A673 (cell line): Measurements from ENCODE around the gene TBC1D9. TPM values are rescaled to one million over a fixed set of nuclear protein-coding genes. Genes with fewer than 3 reads are reported as not detected.
A peak's percentile ranks its signal among the peaks of the same experiment; 100 is the strongest.

ENCODE experiments used
- BruUV-seq: library from RNA; stranded (reverse); fragments of 400-500 nt; replicated peaks from 2 replicates; lab custom pipeline; 2021; lab: Mats Ljungman, UMichigan
- CTCF ChIA-PET: fragments of 300-600 bp; sonication (Branson Sonifier 250); formaldehyde crosslinking; loops from one replicate; lab custom pipeline; 2022; ENCODE audit warnings: antibody characterized with exemption; lab: Charles Lee
- POLR2A ChIA-PET: fragments of 300-600 bp; sonication (Branson Sonifier 250); formaldehyde crosslinking; loops from one replicate; lab custom pipeline; 2022; ENCODE audit warnings: antibody characterized with exemption; ENCODE audit not compliant: low non-redundant PET; lab: Charles Lee
- DNase-seq: peaks from one replicate; pipeline ENCODE4 v3.0.0-alpha.2; 2015; ENCODE audit warnings: low spot score
- H3K27ac ChIP-seq: fragments of 200-600 bp; sonication (generic); 2 replicates; pipeline ENCODE4 v1.5.1; 2016; ENCODE audit warnings: mixed run types, low read depth, mild to moderate bottlenecking, mixed read lengths, antibody characterized with exemption, low read length; ENCODE audit not compliant: poor library complexity, severe bottlenecking
- H3K27me3 ChIP-seq: fragments of 200-600 bp; sonication (generic); replicated peaks from 2 replicates; pipeline ENCODE4 v1.6.1; 2017; ENCODE audit warnings: mixed run types, low read depth, mild to moderate bottlenecking, mixed read lengths, antibody characterized with exemption, low read length; ENCODE audit not compliant: insufficient read depth, poor library complexity
- H3K36me3 ChIP-seq: fragments of 200-600 bp; sonication (generic); 2 replicates; pipeline ENCODE4 v1.6.1; 2016; ENCODE audit warnings: mixed run types, mild to moderate bottlenecking, mixed read lengths, antibody characterized with exemption, low read length; ENCODE audit not compliant: insufficient read depth, poor library complexity, severe bottlenecking
- H3K4me1 ChIP-seq: fragments of 200-600 bp; sonication (generic); 2 replicates; pipeline ENCODE4 v1.6.1; 2017; ENCODE audit warnings: mixed run types, mild to moderate bottlenecking, mixed read lengths, antibody characterized with exemption, low read length; ENCODE audit not compliant: insufficient read depth, poor library complexity, severe bottlenecking
- H3K4me3 ChIP-seq: fragments of 200-600 bp; sonication (generic); 2 replicates; pipeline ENCODE4 v1.5.1; 2016; ENCODE audit warnings: low read depth, mixed run types, mild to moderate bottlenecking, mixed read lengths, low read length; ENCODE audit not compliant: poor library complexity, severe bottlenecking
- H3K9me3 ChIP-seq: fragments of 200-600 bp; sonication (generic); 2 replicates; pipeline ENCODE4 v1.6.1; 2016; ENCODE audit warnings: mixed run types, low read depth, mild to moderate bottlenecking, mixed read lengths, antibody characterized with exemption, low read length; ENCODE audit not compliant: poor library complexity, severe bottlenecking
- CTCF ChIP-seq: fragments of 300-800, 200-600 bp; sonication (generic); conservative IDR thresholded peaks from 2 replicates; pipeline ENCODE4 v1.5.1; 2017; ENCODE audit warnings: low read depth, mild to moderate bottlenecking, antibody characterized with exemption, low read length, moderate library complexity, mixed read lengths
- EZH2 ChIP-seq: fragments of 200-600 bp; sonication (generic); IDR thresholded peaks from 2 replicates; pipeline ENCODE4 v1.6.1; 2017; ENCODE audit warnings: borderline replicate concordance, low read depth, mild to moderate bottlenecking, mixed read lengths, antibody characterized with exemption, low read length; ENCODE audit not compliant: poor library complexity, severe bottlenecking
- intact Hi-C: fragments of 100-400 bp; cut with micrococcal nuclease; formaldehyde crosslinking; loops from one replicate; pipeline ENCODE4 v1.10.0; 2022; ENCODE audit not compliant: unreplicated experiment
- total RNA-seq: library from RNA; stranded (reverse); gene quantifications from 2 replicates; pipeline ENCODE4 v1.2.3, GENCODE V29; 2021

The TBC1D9 gene
- total RNA-seq, 1 experiment from 2014 or later: 22.4 TPM

DNA sequence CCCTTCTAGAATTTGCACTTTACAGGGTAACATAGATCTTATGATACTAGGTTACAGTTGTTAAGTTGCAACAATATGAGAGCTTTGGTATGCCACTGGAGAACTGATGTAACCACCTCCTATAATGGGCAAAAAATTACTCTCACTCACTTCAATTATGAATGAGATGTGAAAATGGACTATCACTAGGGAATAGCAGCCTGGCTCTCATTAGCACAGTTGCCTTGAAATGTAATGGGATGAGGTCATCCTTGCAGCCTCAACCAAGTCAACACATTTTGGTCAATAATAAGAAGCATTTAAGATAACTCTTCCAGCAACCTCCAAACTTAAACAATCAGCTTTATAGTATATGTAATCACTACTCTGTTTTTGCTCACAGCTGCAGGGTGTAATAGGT lies 69.4 kb downstream of the TBC1D9 start:
- no peaks in the 10 kb centered on the region for H3K9me3 ChIP-seq
- H3K27ac ChIP-seq: no peak overlapping the region
- intact Hi-C loops: no loop called here
- peak; percentile 33 for DNase-seq
- peaks cover 19% of the 10 kb centered on the region for H3K4me1 ChIP-seq
- ChIA-PET POLR2A (no interaction called here), CTCF (no interaction called here)
- no TSS peak for BruUV-seq
- TF ChIP-seq EZH2 (no peak), CTCF (no peak)
- no peak overlapping the region for H3K4me3 ChIP-seq
- H3K36me3 ChIP-seq: peaks cover 14% of the 10 kb centered on the region
- no peaks in the 10 kb centered on the region for H3K27me3 ChIP-seq

DNA sequence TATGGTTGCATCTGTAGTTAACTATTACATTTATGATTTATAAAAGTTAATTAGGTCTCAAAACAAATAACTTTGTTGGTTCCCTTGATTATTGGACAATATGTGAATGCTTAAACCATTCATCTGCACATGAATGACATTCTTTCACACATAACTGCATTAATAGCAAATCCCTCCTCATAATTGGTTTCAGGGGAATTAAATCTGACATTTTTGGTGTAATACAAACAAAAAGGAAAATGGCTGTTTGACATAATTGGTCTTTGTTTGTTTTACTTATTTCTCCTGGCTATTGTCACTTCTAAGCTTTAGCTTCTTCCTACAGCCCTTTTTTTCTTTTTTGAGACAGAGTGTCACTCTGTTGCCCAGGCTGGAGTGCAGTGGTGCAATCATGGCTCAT lies 71.9 kb downstream of the TBC1D9 start:
- BruUV-seq: no TSS peak
- DNase-seq: no peak
- no peaks in the 10 kb centered on the region for H3K27me3 ChIP-seq
- H3K4me3 ChIP-seq: no peak overlapping the region
- CTCF ChIA-PET: no interaction called here
- no peak for TF ChIP-seq CTCF
- no peak for TF ChIP-seq EZH2
- intact Hi-C loops: no loop called here
- no peak overlapping the region for H3K27ac ChIP-seq
- no peaks in the 10 kb centered on the region for H3K9me3 ChIP-seq
- H3K4me1 ChIP-seq: peaks cover 15% of the 10 kb centered on the region
- POLR2A ChIA-PET: no interaction called here
- peaks cover 18% of the 10 kb centered on the region for H3K36me3 ChIP-seq

- H3K36me3 ChIP-seq: peaks cover 23% of the 10 kb centered on the region
These were observed 75.0 kb downstream of the TBC1D9 start for GRCh38 chr4:140681201-140681600.

More at GRCh38 chr4:140681201-140681600, 75.0 kb downstream of the TBC1D9 start:
- Histone ChIP-seq H3K27me3 (no peaks in the 10 kb centered on the region), H3K4me1 (no peaks in the 10 kb centered on the region), H3K4me3 (no peak overlapping the region), H3K27ac (no peak overlapping the region), H3K9me3 (no peaks in the 10 kb centered on the region)
- no peak for DNase-seq
- intact Hi-C loops: no loop called here
- POLR2A ChIA-PET: no interaction called here
- BruUV-seq: no TSS peak
- CTCF ChIA-PET: no interaction called here
- TF ChIP-seq CTCF (no peak), EZH2 (no peak)
